Measurements from ENCODE around the gene HOXC4.

Gene HOXC4

DNA sequence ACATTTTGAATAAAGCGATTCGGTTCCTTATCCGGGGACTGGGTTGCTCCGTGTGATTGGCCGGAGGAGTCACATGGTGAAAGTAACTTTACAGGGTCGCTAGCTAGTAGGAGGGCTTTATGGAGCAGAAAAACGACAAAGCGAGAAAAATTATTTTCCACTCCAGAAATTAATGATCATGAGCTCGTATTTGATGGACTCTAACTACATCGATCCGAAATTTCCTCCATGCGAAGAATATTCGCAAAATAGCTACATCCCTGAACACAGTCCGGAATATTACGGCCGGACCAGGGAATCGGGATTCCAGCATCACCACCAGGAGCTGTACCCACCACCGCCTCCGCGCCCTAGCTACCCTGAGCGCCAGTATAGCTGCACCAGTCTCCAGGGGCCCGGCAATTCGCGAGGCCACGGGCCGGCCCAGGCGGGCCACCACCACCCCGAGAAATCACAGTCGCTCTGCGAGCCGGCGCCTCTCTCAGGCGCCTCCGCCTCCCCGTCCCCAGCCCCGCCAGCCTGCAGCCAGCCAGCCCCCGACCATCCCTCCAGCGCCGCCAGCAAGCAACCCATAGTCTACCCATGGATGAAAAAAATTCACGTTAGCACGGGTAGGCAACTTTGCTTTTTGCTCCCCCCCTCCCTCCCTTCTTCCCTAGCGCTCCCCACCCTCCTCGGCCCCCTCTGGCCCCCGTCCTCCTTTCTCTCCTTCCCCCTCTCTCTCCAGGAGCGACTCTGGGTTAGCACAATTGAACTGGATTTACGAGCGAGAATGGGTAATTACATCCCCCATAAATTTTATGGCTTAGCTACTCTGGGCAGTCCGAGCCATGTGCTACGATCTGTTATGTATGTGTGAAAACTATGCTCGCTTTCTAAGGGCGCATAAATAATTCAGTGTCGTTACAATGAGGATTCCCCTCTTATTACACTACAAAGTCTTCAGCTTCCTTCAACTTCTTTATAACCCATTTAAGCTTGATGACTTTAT lies at the start of gene HOXC4:
HOXC4 (plus strand) TSS at position 85 of the 991 bp plus-strand sequence; CDS start at position 173, 88 bp downstream.
- in situ Hi-C loops (cut with MboI; ENCODE audit: low sequenced_read_pairs): no loop called here

DNA sequence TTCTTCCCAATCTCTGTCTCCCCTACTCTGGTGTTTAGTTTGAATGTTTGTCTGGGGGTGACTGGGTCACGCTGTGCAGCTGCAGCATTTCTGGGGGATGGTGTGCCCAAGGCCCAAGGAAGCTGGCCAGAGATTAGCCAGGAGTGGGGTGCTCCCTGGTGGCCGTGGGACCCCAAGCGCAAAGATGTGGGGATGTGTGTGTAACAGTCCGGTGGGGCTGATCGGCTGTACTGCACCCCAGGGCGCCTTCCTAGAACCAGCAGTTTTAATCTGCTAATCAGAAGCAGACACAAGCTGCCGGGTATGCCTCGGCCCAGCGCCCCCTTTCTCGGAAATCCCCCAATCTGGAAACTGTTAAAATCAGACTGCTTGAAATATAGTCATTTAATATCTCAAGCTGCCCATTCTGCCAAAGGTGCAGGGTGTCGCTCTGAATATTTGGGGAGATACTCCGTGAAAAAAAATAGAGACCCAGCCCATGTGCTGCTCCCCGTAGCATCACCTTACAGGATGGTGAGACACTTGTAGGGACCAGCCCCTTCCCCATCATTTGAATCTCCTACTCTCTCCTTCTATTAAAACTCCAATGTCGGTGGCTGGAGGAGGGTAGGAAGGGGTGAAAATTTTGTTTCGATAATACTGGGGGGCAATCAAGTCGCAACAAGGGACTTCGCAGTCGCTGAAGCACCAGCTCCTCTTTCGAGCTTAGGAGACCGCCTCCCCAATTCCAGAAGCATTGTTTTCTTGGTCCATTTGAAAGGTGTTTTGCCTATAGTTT lies 49.4 kb upstream of the HOXC4 start:
- in situ Hi-C loops (cut with MboI; ENCODE audit: low sequenced_read_pairs): no loop called here

DNA sequence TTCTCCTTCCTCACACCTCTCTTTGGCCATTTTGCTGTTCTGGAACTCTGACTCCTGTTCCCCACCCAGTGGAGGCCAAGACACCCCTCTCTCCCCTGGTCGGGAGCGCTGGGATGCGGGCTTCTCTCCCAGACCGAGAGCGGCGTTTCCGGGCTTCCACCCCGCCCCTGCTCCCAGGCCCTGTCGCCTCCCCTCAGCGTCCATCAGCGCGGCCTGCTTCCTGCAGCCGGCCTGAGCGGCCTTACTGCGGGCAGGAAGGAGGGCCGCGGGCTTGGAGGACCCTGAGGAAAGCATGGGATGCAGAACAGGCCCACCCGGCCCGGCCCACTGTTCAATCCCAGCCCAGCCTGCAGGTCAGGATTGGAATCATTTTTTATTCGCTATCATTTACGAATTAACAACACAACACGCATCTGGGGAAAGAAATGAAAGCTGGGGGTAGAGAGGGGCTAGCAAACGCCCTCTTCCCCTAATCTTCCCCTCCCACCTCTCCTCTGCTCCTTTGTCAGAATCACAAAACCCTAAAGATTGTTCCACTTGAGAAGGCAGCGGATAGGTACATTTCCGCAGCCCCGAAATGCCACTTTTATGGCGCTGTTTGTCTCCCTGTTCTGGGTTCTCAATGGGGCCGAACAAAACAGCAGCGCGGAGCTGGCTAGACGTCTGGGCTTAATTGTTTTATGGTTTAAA lies 48.6 kb upstream of the HOXC4 start:
- in situ Hi-C loops (cut with MboI; ENCODE audit: low sequenced_read_pairs): no loop called here

DNA sequence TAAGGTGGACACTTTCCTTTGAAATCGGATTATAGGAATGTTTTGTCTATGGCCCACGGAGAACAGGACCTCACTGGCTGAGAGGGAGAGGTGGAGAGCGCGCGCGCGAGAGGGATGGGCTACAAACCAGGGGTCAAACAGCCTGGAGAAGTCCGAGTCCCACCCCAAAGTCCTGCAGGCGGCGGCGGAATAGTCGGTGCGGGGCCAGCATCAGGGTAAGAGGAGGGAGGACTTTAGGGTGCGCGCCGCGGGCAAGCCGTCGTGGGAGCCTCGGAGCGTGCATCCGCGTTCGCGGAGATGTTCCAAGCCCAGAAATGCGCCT lies 48.1 kb upstream of the HOXC4 start:
- in situ Hi-C loops (cut with MboI; ENCODE audit: low sequenced_read_pairs): no loop called here

DNA sequence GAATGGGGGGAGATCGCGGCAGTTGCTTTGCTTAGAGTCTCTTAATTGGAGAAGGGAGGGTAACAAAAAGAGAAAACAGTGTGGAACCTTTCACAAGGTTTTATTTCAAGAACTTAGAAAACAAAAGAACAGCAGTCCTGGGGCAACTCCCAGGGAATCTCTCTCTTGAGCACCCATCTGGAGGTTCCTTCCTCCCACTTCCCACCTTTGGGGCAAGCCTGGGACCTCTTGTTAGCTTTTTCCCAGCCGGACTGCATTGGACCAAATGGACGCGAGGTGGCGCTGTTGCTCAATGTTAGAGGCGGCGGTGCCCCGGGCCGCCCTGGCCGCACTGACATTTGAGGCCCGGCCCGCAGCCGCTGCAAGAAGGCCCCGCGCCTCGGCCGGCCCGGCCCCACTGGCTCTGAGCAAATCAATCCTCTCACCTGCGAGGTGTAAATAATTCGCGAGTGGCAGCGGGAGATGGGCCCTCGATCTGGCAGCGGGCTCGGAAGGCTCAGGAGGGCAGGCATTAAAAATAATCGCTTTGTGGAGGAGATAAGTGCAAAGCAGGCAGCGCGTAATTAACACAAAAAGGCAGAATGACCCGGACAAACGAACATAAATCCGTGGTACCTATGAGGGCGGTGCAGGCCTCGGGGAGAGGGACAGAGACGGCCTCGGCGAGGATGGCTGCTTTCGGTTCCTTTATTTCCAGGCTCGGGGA lies 47.6 kb upstream of the HOXC4 start:
- in situ Hi-C loops (cut with MboI; ENCODE audit: low sequenced_read_pairs): no loop called here

DNA sequence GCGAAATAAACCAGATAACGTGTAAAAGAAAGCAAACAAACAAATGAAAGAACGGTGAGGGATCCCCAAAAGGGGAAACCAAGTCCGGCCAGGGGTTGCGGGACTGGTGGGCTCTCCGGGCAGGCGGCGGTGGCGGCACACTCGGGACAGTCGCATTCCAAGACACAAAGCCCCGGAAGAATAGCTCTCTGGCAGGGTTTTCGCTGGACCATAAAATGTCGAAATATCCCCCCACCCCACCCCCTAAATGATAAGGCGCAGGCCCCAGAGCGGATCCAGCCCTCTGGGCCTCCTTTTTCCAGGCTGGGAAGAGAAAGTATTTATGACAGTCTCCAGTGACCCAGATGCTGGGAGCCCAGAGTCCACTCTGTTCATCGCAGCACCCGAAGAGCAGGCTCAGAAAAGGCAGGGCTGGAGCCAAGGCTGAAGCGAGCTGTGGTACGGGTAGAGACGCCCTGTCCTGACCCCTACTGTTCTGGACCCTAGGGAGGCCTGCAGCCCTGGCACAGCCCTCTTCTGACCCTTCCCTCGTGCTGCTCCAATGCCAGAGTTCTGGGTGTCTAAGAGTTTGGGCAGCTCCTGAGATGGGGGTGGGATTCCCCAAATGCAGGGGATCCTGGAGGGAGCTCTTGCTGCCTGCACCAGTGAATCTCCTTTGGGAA lies 46.9 kb upstream of the HOXC4 start:
- in situ Hi-C loops (cut with MboI; ENCODE audit: low sequenced_read_pairs): no loop called here

DNA sequence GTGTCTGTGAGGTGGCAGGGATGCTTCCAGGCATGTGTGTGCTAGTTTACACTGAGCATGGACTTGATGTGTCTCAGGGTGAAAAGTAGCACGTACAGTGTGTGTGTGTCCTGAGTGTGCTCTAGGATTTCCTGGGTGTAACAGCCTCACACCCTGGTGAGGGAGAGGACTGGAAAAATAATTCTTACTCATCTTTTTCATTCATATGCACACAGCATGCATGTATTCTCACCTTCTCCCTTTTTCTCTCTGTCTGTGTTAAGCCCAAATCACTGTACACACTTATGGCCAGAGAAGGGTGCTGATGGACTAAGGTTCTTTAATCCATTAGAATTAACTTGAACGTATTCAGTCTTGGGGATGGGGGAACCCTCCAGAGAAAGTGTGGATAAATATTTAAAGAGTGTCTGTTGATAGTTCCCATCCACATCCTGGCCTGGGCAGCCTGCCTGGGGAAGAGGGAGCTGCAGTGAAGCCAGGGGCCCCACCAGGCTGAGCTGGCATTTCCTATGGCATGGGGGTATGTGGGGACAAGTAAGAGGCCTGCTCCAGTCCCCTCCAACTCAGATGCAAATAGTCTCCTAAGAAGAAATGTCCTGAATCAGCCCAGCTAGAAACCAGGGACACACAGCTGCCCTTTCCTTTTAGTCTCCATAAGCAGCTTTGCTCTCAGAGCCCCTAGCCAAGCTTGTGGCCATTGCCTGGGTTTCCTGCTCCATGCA lies 45.9 kb upstream of the HOXC4 start:
- in situ Hi-C loops (cut with MboI; ENCODE audit: low sequenced_read_pairs): no loop called here

DNA sequence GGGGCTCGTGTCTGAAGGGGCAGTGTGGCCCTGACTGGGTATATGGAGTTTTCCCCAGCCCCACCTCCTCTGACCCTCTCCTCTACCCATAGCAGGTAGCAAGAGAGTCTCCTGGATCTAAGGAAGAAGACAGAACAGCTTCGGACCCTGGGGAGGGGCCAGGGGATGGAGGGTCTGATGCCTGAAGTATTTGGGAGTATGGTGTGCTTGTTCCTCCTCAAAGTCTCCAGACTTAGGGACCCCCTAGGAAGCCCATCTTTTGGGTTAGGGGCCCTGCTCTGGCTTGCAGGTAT lies 45.4 kb upstream of the HOXC4 start:
- in situ Hi-C loops (cut with MboI; ENCODE audit: low sequenced_read_pairs): no loop called here

DNA sequence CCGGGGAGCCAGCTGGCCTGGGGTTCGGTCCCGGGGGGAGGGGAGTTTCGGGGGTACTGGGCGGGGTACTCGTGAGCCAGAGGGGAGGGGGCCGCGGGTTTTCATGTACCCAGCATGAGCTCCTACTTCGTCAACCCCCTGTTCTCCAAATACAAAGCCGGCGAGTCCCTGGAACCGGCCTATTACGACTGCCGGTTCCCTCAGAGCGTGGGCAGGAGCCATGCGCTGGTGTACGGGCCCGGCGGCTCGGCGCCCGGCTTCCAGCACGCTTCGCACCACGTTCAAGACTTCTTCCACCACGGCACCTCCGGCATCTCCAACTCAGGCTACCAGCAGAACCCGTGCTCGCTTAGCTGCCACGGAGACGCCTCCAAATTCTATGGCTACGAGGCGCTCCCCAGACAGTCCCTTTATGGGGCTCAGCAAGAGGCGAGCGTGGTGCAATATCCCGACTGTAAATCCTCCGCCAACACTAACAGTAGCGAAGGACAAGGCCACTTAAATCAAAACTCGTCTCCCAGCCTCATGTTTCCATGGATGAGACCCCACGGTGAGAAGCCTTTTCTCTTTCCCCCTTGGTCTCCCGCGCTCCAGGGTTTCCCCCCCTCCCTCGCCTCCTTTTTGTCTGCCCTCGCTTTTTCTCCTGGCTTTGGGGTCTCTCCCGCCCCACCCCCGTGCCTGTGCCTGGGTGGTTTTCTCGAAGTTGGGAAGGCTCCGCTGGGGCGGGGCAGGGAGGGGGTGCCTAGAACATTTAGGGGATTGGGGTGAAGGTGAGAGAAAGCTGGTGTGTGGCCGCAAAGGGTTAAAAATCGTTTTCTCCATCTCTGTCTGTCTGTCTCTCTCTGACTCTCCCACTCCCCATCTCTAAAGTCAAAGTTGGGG lies 44.2 kb upstream of the HOXC4 start:
- in situ Hi-C loops (cut with MboI; ENCODE audit: low sequenced_read_pairs): loop anchor here (10.0 kb wide), 1 partner anchor 185 kb away; no protein-coding TSS in a partner anchor

DNA sequence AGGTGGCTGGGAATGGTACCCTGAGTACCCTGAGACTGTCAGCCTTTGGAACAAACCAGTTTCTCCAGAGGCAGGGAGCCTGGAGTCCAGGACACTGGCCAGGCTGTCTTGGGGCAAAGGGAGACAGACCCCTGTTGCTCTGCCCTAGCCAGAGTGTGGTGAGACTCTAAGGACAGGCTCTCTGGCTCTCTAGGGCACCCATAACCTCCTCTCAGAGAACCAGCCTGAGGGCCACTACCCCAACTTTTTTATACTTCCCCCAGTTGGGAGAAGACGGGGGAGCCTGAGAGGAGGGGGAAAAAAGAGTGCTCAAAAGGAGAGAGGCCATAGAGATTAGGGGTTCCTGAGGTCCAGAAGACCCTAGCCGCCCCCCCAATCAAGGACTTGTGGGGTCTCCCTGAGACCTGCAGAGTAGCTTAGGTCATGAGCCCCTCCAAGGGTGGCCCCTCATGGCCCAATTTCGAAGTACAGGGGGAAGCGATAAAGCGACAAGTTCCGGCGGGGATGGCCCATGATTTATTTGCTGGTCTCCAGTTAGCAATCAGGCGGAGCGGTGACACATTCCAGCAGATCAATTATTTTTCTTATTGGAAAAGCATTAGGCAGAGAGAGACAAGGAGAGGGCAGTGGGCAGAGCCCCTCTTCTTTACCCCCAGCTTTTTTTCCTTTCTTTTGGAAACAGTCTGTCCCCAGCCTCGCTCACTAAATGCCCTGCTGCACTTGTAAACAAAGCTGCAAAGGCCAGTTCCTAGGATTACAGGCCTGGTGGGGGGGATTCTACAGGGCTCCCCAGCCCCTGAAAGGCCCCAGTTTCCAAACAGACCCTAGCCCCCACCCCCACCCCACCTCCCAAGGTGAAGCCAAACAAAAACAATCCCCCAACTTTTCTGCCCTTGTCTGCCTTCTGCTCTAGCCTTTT lies 43.3 kb upstream of the HOXC4 start:
- in situ Hi-C loops (cut with MboI; ENCODE audit: low sequenced_read_pairs): loop anchor here (10.0 kb wide), 1 partner anchor 184 kb away; no protein-coding TSS in a partner anchor

DNA sequence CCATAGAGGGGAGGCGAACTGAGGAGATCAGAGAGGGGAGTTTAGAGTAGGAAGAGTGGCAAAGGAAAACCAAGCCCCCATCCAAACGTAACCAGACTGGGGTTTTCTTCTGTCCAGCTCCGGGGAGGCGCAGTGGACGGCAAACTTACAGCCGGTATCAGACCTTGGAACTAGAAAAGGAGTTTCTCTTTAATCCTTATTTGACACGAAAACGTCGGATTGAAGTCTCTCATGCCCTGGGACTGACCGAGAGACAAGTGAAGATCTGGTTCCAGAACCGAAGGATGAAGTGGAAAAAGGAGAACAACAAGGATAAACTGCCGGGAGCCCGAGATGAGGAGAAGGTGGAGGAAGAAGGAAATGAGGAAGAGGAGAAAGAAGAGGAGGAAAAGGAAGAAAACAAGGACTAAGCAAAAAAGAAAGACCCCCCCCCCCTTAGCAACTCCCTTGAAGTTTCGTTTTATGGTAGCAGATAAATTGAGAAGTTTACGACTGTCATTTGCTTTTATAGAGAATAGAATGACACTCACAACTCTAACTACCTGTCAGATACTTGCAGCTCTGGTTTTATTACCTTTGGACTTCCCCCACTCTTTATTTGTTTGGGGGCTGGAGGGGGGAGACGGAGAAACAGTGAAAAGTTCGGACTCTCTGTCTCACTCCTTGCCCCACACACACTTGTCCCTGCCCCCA lies 42.5 kb upstream of the HOXC4 start:
- in situ Hi-C loops (cut with MboI; ENCODE audit: low sequenced_read_pairs): loop anchor here (10.0 kb wide), 1 partner anchor 184 kb away; no protein-coding TSS in a partner anchor

DNA sequence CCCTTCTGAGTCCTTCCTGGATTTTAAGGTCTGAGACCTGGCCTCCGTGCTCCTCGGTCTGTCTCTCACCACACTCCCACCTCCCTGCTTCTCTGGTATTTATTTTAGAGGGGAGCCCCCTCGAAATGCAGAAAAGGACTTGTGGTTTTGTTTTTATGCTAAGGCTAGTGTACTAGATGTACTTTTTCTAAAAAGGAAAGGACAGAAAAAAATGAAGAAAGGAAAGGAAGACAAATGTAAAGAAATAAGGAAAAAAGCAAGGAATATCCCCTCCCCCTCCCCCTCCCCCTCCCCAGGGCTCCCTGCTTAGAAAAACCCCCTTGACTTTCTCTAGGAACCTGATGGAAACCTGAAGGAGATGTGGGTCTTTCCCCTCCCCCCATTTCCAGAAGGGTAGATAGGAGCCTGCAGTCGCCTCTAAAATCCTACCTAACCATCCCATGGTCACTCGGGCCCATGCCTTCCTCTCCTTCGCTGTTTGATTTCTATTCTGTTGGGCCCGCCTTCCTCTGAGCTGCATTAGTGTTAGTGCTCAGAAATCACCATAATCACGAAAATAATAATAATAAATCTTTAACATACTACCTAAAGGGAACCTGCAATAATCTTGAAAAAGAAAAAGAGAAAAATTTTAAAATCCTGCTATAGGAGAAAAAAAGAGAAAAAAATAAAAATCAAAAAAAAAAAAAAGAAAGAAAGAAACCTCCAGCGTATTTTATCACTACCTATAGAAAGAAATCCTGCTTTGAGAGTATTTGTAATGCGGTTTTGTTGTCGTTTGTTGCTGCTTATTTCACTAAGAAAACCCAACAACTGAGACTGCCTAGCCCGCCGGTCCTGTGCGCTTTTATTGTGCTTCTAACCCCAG lies 41.7 kb upstream of the HOXC4 start:
- in situ Hi-C loops (cut with MboI; ENCODE audit: low sequenced_read_pairs): loop anchor here (10.0 kb wide), 1 partner anchor 183 kb away; no protein-coding TSS in a partner anchor

DNA sequence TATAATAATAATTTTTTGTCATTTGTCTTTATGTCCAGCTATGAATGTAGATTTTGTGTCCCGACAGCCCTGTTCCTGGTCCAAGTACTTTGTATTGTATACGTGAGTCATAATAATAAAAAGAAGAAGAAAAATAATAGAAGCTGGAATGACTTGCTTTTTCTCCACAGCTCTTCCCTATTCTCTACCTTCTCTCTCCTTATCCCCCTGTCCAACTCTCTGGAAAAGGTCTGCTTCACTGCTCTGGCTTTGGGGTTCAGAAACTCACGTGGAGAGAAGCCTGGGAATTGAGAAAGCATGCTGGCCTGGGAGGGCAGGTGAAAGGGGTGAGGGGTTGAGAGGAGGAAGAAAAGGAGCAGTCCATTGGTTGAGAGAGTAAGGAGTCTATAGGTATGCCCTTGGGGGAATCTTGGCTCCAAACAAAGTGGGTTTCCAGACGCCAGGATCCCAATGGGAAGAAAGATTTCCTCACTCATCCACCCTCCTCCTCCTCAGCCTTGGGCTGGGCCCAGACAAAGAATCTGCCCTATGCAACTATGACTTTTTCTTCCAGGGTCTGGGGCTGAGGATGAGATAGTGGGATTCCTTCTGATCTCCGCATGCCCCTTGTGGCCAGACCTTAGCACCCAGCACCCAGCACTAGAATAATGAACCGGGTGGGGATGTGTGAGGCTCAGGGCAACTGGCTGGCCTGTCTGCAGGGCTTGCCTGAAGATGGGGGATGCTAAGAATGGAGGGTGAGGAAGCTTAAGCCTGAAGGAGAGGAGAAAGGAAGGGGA lies 40.8 kb upstream of the HOXC4 start:
- in situ Hi-C loops (cut with MboI; ENCODE audit: low sequenced_read_pairs): loop anchor here (10.0 kb wide), 1 partner anchor 182 kb away; no protein-coding TSS in a partner anchor

DNA sequence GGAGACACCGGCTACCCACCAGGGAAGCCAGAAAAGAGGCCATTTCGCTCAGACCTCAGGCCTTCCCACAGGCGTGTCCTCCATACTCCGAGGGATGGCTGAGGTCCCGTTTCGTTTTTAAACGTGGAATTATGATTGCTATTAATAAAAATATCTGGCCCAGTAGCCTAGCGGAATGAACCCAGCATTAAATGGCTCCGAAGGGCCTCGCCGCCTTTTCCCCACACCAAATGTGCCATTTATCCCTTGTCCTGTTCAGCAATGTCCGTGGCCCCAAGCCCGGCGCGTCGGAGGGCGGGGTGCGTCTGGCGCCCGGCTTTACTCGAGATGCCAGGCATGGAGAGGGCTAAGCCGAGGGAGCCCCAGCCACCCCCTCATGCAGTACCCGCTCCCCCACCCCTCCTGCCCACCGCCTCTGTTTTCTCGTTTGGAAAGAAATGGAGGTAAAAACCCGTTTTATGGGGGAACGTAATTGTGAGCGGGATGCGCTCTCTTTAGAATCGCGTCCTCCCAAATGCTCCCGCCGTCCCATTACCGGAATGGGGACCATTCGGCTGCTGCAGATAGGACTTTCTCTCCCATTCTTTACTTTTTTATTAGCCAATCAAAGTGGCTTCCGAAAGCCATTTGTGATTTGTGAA lies 39.1 kb upstream of the HOXC4 start:
- in situ Hi-C loops (cut with MboI; ENCODE audit: low sequenced_read_pairs): loop anchor here (10.0 kb wide), 1 partner anchor 180 kb away; no protein-coding TSS in a partner anchor
